ENCODE data around the gene KANK2. TPM values are rescaled to one million over a fixed set of nuclear protein-coding genes. Genes with fewer than 3 reads are reported as not detected.

KANK2 gene
- total and polyA plus RNA-seq, 2 experiments from 2014 or later = 15.9 to 65.4 TPM

DNA sequence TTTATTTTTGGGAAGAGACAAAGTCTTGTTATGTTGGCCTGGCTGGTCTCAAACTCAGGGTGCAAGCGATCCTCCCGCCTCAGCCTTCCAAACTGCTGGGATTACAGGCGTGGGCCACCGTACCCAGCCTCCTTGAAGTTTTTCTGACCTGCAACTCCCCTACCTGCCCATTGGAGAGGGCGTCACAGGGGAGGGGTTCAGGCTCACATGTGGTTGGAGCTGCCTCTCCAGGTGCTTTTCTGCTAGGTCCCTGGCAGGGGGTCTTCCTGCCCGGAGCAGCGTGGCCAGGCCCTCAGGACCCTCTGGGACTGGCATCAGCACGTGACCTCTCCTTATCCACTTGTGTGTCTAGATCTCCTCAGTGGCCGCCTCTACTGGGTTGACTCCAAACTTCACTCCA, 80.8 kb downstream of the KANK2 start (continued):
- TF ChIP-seq, protein P1, sequence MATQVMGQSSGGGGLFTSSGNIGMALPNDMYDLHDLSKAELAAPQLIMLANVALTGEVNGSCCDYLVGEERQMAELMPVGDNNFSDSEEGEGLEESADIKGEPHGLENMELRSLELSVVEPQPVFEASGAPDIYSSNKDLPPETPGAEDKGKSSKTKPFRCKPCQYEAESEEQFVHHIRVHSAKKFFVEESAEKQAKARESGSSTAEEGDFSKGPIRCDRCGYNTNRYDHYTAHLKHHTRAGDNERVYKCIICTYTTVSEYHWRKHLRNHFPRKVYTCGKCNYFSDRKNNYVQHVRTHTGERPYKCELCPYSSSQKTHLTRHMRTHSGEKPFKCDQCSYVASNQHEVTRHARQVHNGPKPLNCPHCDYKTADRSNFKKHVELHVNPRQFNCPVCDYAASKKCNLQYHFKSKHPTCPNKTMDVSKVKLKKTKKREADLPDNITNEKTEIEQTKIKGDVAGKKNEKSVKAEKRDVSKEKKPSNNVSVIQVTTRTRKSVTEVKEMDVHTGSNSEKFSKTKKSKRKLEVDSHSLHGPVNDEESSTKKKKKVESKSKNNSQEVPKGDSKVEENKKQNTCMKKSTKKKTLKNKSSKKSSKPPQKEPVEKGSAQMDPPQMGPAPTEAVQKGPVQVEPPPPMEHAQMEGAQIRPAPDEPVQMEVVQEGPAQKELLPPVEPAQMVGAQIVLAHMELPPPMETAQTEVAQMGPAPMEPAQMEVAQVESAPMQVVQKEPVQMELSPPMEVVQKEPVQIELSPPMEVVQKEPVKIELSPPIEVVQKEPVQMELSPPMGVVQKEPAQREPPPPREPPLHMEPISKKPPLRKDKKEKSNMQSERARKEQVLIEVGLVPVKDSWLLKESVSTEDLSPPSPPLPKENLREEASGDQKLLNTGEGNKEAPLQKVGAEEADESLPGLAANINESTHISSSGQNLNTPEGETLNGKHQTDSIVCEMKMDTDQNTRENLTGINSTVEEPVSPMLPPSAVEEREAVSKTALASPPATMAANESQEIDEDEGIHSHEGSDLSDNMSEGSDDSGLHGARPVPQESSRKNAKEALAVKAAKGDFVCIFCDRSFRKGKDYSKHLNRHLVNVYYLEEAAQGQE (IDR thresholded peaks at IDR 0.05; ENCODE audit: unreplicated experiment) = no peak
- no peak for TF ChIP-seq POLR2AphosphoS5 (IDR thresholded peaks at IDR 0.05; ENCODE audit: low read depth)

DNA sequence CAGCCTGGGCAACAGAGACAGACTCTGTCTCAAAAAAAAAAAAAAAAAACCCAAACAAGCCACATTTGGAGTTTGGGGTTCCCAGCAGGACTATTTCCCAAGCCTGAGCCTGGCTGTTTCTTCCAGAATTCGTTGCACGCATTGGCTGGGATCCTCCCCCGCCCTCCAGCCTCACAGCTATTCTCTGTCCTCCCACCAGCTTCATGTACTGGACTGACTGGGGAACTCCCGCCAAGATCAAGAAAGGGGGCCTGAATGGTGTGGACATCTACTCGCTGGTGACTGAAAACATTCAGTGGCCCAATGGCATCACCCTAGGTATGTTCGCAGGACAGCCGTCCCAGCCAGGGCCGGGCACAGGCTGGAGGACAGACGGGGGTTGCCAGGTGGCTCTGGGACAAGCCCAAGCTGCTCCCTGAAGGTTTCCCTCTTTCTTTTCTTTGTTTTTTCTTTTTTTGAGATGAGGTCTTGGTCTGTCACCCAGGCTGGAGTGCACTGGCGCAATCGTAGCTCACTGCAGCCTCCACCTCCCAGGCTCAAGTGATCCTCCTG, 81.4 kb downstream of the KANK2 start:
- H3F3A ChIP-seq (replicated peaks; ENCODE audit: low read depth) = peaks cover 80% of the 10 kb centered on the region
- peak overlapping the region; percentile 79 for H3K27ac ChIP-seq (ENCODE audit: low read depth)
- no peaks in the 10 kb centered on the region for H3K9me2 ChIP-seq (ENCODE audit: insufficient read depth)
- Mint-ChIP-seq H3K9me3 (no peaks in the 10 kb centered on the region; the same call in 2 of the 3 replicates), H3K27ac (peak overlapping the region; percentile 63), H3K36me3 (ENCODE audit: low read depth) (peaks cover 97% of the 10 kb centered on the region), H3K27me3 (ENCODE audit: insufficient read depth, low read depth, poor library complexity) (peaks cover 19% of the 10 kb centered on the region), H3K4me1 (no peaks in the 10 kb centered on the region), H3K4me3 (no peak overlapping the region)
- H3K4me3 ChIP-seq = no peak overlapping the region
- H3K4me1 ChIP-seq (ENCODE audit: insufficient read depth) = no peaks in the 10 kb centered on the region
- no peak overlapping the region for H2AFZ ChIP-seq
- DNase-seq (ENCODE audit: low spot score) = no peak
- TF ChIP-seq, protein P2, sequence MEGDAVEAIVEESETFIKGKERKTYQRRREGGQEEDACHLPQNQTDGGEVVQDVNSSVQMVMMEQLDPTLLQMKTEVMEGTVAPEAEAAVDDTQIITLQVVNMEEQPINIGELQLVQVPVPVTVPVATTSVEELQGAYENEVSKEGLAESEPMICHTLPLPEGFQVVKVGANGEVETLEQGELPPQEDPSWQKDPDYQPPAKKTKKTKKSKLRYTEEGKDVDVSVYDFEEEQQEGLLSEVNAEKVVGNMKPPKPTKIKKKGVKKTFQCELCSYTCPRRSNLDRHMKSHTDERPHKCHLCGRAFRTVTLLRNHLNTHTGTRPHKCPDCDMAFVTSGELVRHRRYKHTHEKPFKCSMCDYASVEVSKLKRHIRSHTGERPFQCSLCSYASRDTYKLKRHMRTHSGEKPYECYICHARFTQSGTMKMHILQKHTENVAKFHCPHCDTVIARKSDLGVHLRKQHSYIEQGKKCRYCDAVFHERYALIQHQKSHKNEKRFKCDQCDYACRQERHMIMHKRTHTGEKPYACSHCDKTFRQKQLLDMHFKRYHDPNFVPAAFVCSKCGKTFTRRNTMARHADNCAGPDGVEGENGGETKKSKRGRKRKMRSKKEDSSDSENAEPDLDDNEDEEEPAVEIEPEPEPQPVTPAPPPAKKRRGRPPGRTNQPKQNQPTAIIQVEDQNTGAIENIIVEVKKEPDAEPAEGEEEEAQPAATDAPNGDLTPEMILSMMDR (conservative IDR thresholded peaks at IDR 0.05; ENCODE audit: low read depth in 2 of 2) = no peak
- TF ChIP-seq, protein P1 (IDR thresholded peaks at IDR 0.05; ENCODE audit: unreplicated experiment) = no peak
- no peak for TF ChIP-seq POLR2AphosphoS5 (IDR thresholded peaks at IDR 0.05; ENCODE audit: low read depth)
- TF ChIP-seq STAT1 (IDR thresholded peaks at IDR 0.05; ENCODE audit: unreplicated experiment) = no peak
- no peak for TF ChIP-seq NANOG (IDR thresholded peaks at IDR 0.05; ENCODE audit: borderline replicate concordance)
- no peak for TF ChIP-seq JUNB (IDR thresholded peaks at IDR 0.05; ENCODE audit: unreplicated experiment)
- H3K36me3 ChIP-seq (ENCODE audit: insufficient read depth) = peaks cover 81% of the 10 kb centered on the region
- no peak for ATAC-seq
- H3K27me3 ChIP-seq (ENCODE audit: insufficient read depth) = no peaks in the 10 kb centered on the region
- peaks cover 62% of the 10 kb centered on the region for H4K20me1 ChIP-seq (replicated peaks; ENCODE audit: insufficient read depth)
- no peak overlapping the region for H3K4me2 ChIP-seq
- peaks cover 30% of the 10 kb centered on the region for H3K79me2 ChIP-seq (replicated peaks; ENCODE audit: insufficient read depth)

All from GM23338 (cell line).